WTC11 (cell line): Measurements from ENCODE around the gene MAX. TPM values are rescaled to one million over a fixed set of nuclear protein-coding genes. Genes with fewer than 3 reads are reported as not detected.

Experiments
- ATAC-seq: fragments of 200-7000 bp; cut with Tn5 transposase; 2 replicates; pipeline ENCODE4 v1.10.0; 2021; ENCODE audit warnings: mild to moderate bottlenecking, moderate library complexity
- CTCF ChIA-PET: fragments of 300-600 bp; sonication (Branson Sonifier 250); formaldehyde crosslinking; loops from one replicate; lab custom pipeline; 2021; ENCODE audit warnings: antibody characterized with exemption; lab: Charles Lee
- POLR2A ChIA-PET: fragments of 350-600 bp; sonication (Branson Sonifier 250); formaldehyde crosslinking; loops from one replicate; lab custom pipeline; 2021; ENCODE audit warnings: antibody characterized with exemption; lab: Charles Lee
- DNase-seq: peaks from one replicate; pipeline ENCODE4 v3.0.0; 2021; ENCODE audit warnings: low spot score
- H3K27ac Mint-ChIP-seq: 2 replicates; pipeline ENCODE4 v1.8.0; 2021; ENCODE audit warnings: mixed read lengths
- H3K27me3 Mint-ChIP-seq: 2 replicates; pipeline ENCODE4 v1.8.0; 2021; ENCODE audit warnings: low read depth, mild to moderate bottlenecking, moderate library complexity, mixed read lengths
- H3K36me3 Mint-ChIP-seq: 2 replicates; pipeline ENCODE4 v1.8.0; 2021; ENCODE audit warnings: mixed read lengths
- H3K4me1 Mint-ChIP-seq: 2 replicates; pipeline ENCODE4 v1.8.0; 2022; ENCODE audit warnings: mixed read lengths
- H3K4me3 Mint-ChIP-seq: 2 replicates; pipeline ENCODE4 v1.8.0; 2021; ENCODE audit warnings: mild to moderate bottlenecking, moderate library complexity, mixed read lengths
- H3K9me3 Mint-ChIP-seq: 2 replicates; pipeline ENCODE4 v1.8.0; 2021; ENCODE audit warnings: mixed read lengths
- AFF4 ChIP-seq: sonication (generic); formaldehyde crosslinking; IDR thresholded peaks from 2 replicates; pipeline ENCODE4 v1.8.1; 2023; ENCODE audit warnings: mild to moderate bottlenecking, missing genetic modification reagents, borderline replicate concordance
- ATF2 ChIP-seq: sonication (generic); formaldehyde crosslinking; IDR thresholded peaks from 2 replicates; pipeline ENCODE4 v1.8.1; 2022; ENCODE audit warnings: low read depth, missing genetic modification reagents, borderline replicate concordance
- CREM ChIP-seq: sonication (generic); formaldehyde crosslinking; IDR thresholded peaks from 2 replicates; pipeline ENCODE4 v1.8.1; 2022; ENCODE audit warnings: mild to moderate bottlenecking, missing genetic modification reagents, moderate library complexity
- E2F5 ChIP-seq: sonication (generic); formaldehyde crosslinking; IDR thresholded peaks from 2 replicates; pipeline ENCODE4 v1.8.1; 2022; ENCODE audit warnings: mild to moderate bottlenecking, moderate library complexity, missing genetic modification reagents
- ELF4 ChIP-seq: sonication (generic); formaldehyde crosslinking; IDR thresholded peaks from 2 replicates; pipeline ENCODE4 v1.8.1; 2022; ENCODE audit warnings: low read depth, mild to moderate bottlenecking, moderate library complexity, missing genetic modification reagents
- FOXK1 ChIP-seq: sonication (generic); formaldehyde crosslinking; IDR thresholded peaks from 2 replicates; pipeline ENCODE4 v1.8.0; 2022; ENCODE audit warnings: mild to moderate bottlenecking, moderate library complexity, missing genetic modification reagents
- GTF2I ChIP-seq: fragments of 250-450 bp; sonication (Bioruptor Pico); conservative IDR thresholded peaks from 2 replicates; pipeline ENCODE4 v1.4.0; 2021; ENCODE audit warnings: mild to moderate bottlenecking
- NR1H2 ChIP-seq: sonication (generic); formaldehyde crosslinking; IDR thresholded peaks from 2 replicates; pipeline ENCODE4 v1.9.0; 2021; ENCODE audit warnings: mild to moderate bottlenecking, moderate library complexity, missing genetic modification reagents
- SP1 ChIP-seq: sonication (generic); formaldehyde crosslinking; conservative IDR thresholded peaks from 2 replicates; pipeline ENCODE4 v1.8.1; 2022; ENCODE audit warnings: missing genetic modification reagents
- TEAD1 ChIP-seq: sonication (generic); formaldehyde crosslinking; IDR thresholded peaks from 2 replicates; pipeline ENCODE4 v1.8.0; 2022; ENCODE audit warnings: mild to moderate bottlenecking, missing genetic modification reagents
- ZNF138 ChIP-seq: sonication (generic); formaldehyde crosslinking; conservative IDR thresholded peaks from 2 replicates; pipeline ENCODE4 v1.8.1; 2022; ENCODE audit warnings: mild to moderate bottlenecking, moderate library complexity, missing genetic modification reagents
- ZNF232 ChIP-seq: sonication (generic); formaldehyde crosslinking; IDR thresholded peaks from 2 replicates; pipeline ENCODE4 v1.8.0; 2022; ENCODE audit warnings: mild to moderate bottlenecking, missing genetic modification reagents
- ZNF512 ChIP-seq: sonication (generic); formaldehyde crosslinking; IDR thresholded peaks from 2 replicates; pipeline ENCODE4 v1.8.1; 2022; ENCODE audit warnings: missing genetic modification reagents, borderline replicate concordance
- total RNA-seq: library from RNA; stranded (reverse); gene quantifications from 3 replicates; pipeline ENCODE4 v1.2.3, GENCODE V29; 2021
- TF ChIP-seq, protein P1 (sequence below): sonication (generic); formaldehyde crosslinking; conservative IDR thresholded peaks from 2 replicates; pipeline ENCODE4 v1.8.1; 2022; ENCODE audit warnings: mild to moderate bottlenecking, missing genetic modification reagents
- TF ChIP-seq, protein P2 (sequence below): fragments of 250-450 bp; sonication (Bioruptor Pico); IDR thresholded peaks from 2 replicates; pipeline ENCODE4 v1.8.0; 2021; ENCODE audit warnings: mild to moderate bottlenecking
- TF ChIP-seq, protein P3 (sequence below): sonication (generic); formaldehyde crosslinking; IDR thresholded peaks from 2 replicates; pipeline ENCODE4 v1.8.0; 2023; ENCODE audit warnings: missing genetic modification reagents
- TF ChIP-seq, protein P4 (sequence below): sonication (generic); formaldehyde crosslinking; IDR thresholded peaks from 2 replicates; pipeline ENCODE4 v1.8.0; 2023; ENCODE audit warnings: missing genetic modification reagents, mild to moderate bottlenecking, borderline replicate concordance
- TF ChIP-seq, protein P5 (sequence below): sonication (generic); formaldehyde crosslinking; IDR thresholded peaks from 2 replicates; pipeline ENCODE4 v1.8.1; 2023; ENCODE audit warnings: mild to moderate bottlenecking, missing genetic modification reagents

Gene MAX
- total RNA-seq, 1 experiment from 2014 or later: 58.5 TPM

DNA sequence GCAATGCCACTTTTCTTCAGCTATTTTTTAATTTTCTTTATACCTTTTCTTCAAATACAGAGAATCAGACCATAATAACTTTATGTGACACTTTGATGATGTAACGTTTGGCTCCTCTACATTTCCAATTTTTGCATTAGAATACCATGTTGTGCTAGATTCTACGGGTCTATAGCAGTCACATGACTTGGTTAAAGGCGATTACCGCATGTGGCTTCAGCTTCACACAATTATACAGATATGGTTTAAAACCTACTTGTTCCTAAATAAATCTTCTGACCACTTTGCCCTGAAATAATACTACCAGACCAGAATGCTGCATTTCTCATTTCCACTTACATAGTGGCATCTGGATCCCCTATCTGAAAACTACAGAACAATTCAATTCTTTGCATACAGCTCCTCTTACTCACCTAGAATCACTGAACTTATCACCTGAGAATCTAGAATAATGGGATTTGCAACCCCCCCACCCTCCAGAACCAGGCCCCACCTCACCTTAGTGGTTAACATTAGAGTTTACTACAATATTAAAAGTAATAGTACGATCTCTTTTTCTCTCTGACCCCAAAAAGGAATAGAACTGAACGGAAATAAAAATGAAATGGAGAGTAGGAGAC, 1.3 kb downstream of the MAX start:
- Mint-ChIP-seq H3K27ac (peak overlapping the region; percentile 34), H3K4me3 (peak overlapping the region; percentile 89), H3K4me1 (peaks cover 16% of the 10 kb centered on the region), H3K27me3 (no peaks in the 10 kb centered on the region)
- POLR2A ChIA-PET: no interaction called here
- no peak for ATAC-seq
- TF ChIP-seq ZNF138 (CRISPR knock-in tag): no peak
- TF ChIP-seq, protein P1, sequence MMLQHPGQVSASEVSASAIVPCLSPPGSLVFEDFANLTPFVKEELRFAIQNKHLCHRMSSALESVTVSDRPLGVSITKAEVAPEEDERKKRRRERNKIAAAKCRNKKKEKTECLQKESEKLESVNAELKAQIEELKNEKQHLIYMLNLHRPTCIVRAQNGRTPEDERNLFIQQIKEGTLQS (CRISPR knock-in tag): no peak
- TF ChIP-seq, all 79 proteins: peak for 0
- CTCF ChIA-PET: no interaction called here
- no peak for DNase-seq
- Mint-ChIP-seq H3K9me3 (no peaks in the 10 kb centered on the region), H3K36me3 (peaks cover 12% of the 10 kb centered on the region)

- Mint-ChIP-seq H3K36me3 (peaks cover 30% of the 10 kb centered on the region), H3K27me3 (no peaks in the 10 kb centered on the region), H3K9me3 (no peaks in the 10 kb centered on the region), H3K4me3 (no peak overlapping the region), H3K4me1 (peaks cover 27% of the 10 kb centered on the region), H3K27ac (no peak overlapping the region)
- ChIA-PET CTCF (no interaction called here), POLR2A (no interaction called here)
- DNase-seq: no peak
- ATAC-seq: no peak
- no peak for TF ChIP-seq TEAD1 (CRISPR knock-in tag)
- TF ChIP-seq GTF2I (CRISPR knock-in tag): no peak
- no peak for TF ChIP-seq ZNF512 (CRISPR knock-in tag)
- no peak for TF ChIP-seq AFF4 (CRISPR knock-in tag)
- no peak for TF ChIP-seq FOXK1 (CRISPR knock-in tag)
- TF ChIP-seq, protein P2, sequence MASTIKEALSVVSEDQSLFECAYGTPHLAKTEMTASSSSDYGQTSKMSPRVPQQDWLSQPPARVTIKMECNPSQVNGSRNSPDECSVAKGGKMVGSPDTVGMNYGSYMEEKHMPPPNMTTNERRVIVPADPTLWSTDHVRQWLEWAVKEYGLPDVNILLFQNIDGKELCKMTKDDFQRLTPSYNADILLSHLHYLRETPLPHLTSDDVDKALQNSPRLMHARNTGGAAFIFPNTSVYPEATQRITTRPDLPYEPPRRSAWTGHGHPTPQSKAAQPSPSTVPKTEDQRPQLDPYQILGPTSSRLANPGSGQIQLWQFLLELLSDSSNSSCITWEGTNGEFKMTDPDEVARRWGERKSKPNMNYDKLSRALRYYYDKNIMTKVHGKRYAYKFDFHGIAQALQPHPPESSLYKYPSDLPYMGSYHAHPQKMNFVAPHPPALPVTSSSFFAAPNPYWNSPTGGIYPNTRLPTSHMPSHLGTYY: no peak
- no peak for TF ChIP-seq SP1 (CRISPR knock-in tag)
- no peak for TF ChIP-seq ATF2 (CRISPR knock-in tag)
- no peak for TF ChIP-seq E2F5 (CRISPR knock-in tag)
- TF ChIP-seq ELF4 (CRISPR knock-in tag): no peak
- no peak for TF ChIP-seq ZNF232 (CRISPR knock-in tag)
- TF ChIP-seq, protein P3, sequence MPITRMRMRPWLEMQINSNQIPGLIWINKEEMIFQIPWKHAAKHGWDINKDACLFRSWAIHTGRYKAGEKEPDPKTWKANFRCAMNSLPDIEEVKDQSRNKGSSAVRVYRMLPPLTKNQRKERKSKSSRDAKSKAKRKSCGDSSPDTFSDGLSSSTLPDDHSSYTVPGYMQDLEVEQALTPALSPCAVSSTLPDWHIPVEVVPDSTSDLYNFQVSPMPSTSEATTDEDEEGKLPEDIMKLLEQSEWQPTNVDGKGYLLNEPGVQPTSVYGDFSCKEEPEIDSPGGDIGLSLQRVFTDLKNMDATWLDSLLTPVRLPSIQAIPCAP (CRISPR knock-in tag): no peak
- no peak for TF ChIP-seq CREM (CRISPR knock-in tag)
- TF ChIP-seq, protein P4, sequence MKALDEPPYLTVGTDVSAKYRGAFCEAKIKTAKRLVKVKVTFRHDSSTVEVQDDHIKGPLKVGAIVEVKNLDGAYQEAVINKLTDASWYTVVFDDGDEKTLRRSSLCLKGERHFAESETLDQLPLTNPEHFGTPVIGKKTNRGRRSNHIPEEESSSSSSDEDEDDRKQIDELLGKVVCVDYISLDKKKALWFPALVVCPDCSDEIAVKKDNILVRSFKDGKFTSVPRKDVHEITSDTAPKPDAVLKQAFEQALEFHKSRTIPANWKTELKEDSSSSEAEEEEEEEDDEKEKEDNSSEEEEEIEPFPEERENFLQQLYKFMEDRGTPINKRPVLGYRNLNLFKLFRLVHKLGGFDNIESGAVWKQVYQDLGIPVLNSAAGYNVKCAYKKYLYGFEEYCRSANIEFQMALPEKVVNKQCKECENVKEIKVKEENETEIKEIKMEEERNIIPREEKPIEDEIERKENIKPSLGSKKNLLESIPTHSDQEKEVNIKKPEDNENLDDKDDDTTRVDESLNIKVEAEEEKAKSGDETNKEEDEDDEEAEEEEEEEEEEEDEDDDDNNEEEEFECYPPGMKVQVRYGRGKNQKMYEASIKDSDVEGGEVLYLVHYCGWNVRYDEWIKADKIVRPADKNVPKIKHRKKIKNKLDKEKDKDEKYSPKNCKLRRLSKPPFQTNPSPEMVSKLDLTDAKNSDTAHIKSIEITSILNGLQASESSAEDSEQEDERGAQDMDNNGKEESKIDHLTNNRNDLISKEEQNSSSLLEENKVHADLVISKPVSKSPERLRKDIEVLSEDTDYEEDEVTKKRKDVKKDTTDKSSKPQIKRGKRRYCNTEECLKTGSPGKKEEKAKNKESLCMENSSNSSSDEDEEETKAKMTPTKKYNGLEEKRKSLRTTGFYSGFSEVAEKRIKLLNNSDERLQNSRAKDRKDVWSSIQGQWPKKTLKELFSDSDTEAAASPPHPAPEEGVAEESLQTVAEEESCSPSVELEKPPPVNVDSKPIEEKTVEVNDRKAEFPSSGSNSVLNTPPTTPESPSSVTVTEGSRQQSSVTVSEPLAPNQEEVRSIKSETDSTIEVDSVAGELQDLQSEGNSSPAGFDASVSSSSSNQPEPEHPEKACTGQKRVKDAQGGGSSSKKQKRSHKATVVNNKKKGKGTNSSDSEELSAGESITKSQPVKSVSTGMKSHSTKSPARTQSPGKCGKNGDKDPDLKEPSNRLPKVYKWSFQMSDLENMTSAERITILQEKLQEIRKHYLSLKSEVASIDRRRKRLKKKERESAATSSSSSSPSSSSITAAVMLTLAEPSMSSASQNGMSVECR (CRISPR knock-in tag): no peak
- TF ChIP-seq NR1H2: no peak
- TF ChIP-seq, protein P5, sequence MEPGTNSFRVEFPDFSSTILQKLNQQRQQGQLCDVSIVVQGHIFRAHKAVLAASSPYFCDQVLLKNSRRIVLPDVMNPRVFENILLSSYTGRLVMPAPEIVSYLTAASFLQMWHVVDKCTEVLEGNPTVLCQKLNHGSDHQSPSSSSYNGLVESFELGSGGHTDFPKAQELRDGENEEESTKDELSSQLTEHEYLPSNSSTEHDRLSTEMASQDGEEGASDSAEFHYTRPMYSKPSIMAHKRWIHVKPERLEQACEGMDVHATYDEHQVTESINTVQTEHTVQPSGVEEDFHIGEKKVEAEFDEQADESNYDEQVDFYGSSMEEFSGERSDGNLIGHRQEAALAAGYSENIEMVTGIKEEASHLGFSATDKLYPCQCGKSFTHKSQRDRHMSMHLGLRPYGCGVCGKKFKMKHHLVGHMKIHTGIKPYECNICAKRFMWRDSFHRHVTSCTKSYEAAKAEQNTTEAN: no peak
These were observed 3.7 kb downstream of the MAX start for GRCh38 chr14:65098586-65098985.
